Esophagus squamous epithelium (tissue), 4 donors: ENCODE measurements around the gene ARHGEF3.

Experiments used
- CTCF ChIP-seq, 6 experiments: fragments of 450-650 bp in 4 of 6; fragments of 200-600 bp in 2 of 6; sonication (generic) in 2 of 6; IDR thresholded peaks; one replicate each; pipeline ENCODE4 v1.5.1; 2016 to 2019; ENCODE audit warnings: antibody characterized with exemption in 6 of 6, mild to moderate bottlenecking in 4 of 6, moderate library complexity in 4 of 6
- POLR2A ChIP-seq, 4 donors: fragments of 450-650 bp; IDR thresholded peaks; one replicate each; pipeline ENCODE4 v1.6.1; 2017; ENCODE audit warnings: antibody characterized with exemption in 4 of 4, mild to moderate bottlenecking in 4 of 4, moderate library complexity in 3 of 4

DNA sequence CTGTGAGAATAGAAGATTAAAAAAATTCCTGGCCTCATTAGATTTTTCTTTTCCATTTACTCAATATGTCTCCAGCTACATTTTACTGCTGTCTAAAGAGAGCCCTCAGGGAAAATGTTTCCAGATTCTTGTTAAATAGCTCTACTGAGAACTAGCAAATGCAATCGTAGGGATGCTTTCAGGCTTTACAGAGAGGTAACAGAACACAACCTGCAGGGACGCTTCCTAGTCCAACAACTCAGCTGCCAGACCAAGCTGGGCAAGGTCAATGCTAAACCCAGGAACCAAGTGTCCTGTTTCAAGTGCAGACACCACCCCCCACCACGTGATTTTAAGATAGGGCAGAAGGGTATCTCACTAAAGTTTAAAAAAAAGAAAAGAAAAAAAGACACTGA lies 25.2 kb downstream of the ARHGEF3 start:
- TF ChIP-seq CTCF (IDR thresholded peaks at IDR 0.05) (no peak), POLR2A (IDR thresholded peaks at IDR 0.05) (no peak)
